ENCODE measurements around the gene AGER. TPM values are rescaled to one million over a fixed set of nuclear protein-coding genes. Genes with fewer than 3 reads are reported as not detected.

AGER gene
- total and polyA plus RNA-seq, 2 of the 4 experiments (the other 2 are of a cell fraction), result 0.18 to 4.2 TPM

DNA sequence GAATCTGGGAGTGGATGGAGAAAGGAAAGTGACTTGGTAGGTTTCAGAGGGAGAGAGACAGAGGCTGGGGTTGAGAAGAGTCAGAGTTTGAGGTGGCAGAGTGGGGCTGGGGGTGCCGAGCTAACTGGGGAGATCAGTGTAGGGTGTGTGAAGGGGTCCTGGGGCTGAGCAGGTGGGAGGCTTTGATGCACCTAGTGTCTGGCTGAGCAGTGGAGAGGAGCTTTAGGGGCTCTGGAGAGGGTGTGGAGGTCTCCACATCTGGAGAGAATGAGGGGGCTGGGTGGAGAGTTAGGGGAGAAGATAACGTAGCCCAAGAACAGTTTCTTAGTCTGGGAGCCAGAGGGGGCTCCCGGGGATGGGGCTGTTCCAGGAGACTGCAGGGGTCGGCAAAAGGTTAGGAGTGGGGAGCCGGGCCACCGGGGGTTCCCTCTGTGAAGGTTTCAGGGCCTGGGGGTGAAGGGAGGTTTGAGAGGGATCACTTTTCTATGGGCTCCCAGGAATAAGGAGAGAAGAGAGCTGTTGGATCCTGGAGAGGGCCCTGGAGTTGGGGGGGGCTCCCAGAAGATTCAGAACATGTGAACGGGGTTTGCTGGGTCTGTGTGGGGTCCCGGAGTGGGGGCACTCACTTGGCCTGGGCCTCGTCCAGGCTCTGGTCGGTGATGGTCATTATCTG, 5.2 kb upstream of the AGER start:
- peak overlapping the region; percentile 97 for H3K4ac ChIP-seq (ENCODE audit: low read depth, low read length)
- CTCF ChIA-PET, result no interaction called here
- no peak for DNase-seq
- peak; percentile 1 for ATAC-seq (ENCODE audit: low read depth)
- peak overlapping the region; percentile 76 to 87 for H4K8ac ChIP-seq (ENCODE audit: low read depth in 2 of 2, low read length in 2 of 2)
- peak overlapping the region; percentile 72 for H2BK120ac ChIP-seq (ENCODE audit: low read depth, low read length)
- peak overlapping the region; percentile 75 for H3K4me3 ChIP-seq (ENCODE audit: insufficient read depth, low read depth, low read length)
- peak overlapping the region; percentile 41; the same call in 1 of the 3 replicates for H2BK15ac ChIP-seq (ENCODE audit: low read depth, low read length)
- in situ Hi-C loops (cut with MboI; ENCODE audit: low sequenced_read_pairs), result loop anchor here (25.0 kb wide), 1 partner anchor 773 kb away; the partner anchor contains the start of genes BRD2 and HLA-DMA
- H2AFZ ChIP-seq (replicated peaks; ENCODE audit: low read length, poor library complexity), result peak overlapping the region; percentile 67
- H2AK9ac ChIP-seq (replicated peaks; ENCODE audit: low read depth, low read length, poor library complexity), result peak overlapping the region; percentile 88
- H4K5ac ChIP-seq (ENCODE audit: low read depth, low read length), result peak overlapping the region; percentile 65
- peak overlapping the region; percentile 83 for H2BK5ac ChIP-seq (ENCODE audit: low read depth, low read length, poor library complexity, severe bottlenecking)
- H3K4me1 ChIP-seq (ENCODE audit: control insufficient read depth, insufficient read depth, low read length), result peaks cover 12% of the 10 kb centered on the region
- peak overlapping the region; percentile 99 for H3K23ac ChIP-seq (ENCODE audit: low read depth, low read length)
- H3K18ac ChIP-seq (ENCODE audit: low read depth, low read length), result peak overlapping the region; percentile 68
- peak overlapping the region; percentile 96 for H4K91ac ChIP-seq (ENCODE audit: insufficient read depth, low read depth, low read length)
- peaks cover 21 to 65% of the 10 kb centered on the region in 2 experiments for H3K79me1 ChIP-seq (ENCODE audit: low read depth in 1 of 2, low read length in 2 of 2)
- H3K14ac ChIP-seq (replicated peaks; ENCODE audit: low read depth, low read length), result peak overlapping the region; percentile 99
- no peaks in the 10 kb centered on the region for H4K20me1 ChIP-seq (ENCODE audit: insufficient read depth, low read length)
- no TSS peak for BruUV-seq (replicated peaks)
- peaks cover 19% of the 10 kb centered on the region for H3K9me1 ChIP-seq (ENCODE audit: insufficient read depth, low read length)
- H3K9me3 ChIP-seq (ENCODE audit: control insufficient read depth, insufficient read depth, low read length), result no peaks in the 10 kb centered on the region
- H3K27me3 ChIP-seq (ENCODE audit: control insufficient read depth, insufficient read depth, low read length), result no peaks in the 10 kb centered on the region
- peak overlapping the region; percentile 85 for H3K4me2 ChIP-seq (ENCODE audit: low read depth, low read length)
- dilution Hi-C loops (cut with HindIII; ENCODE audit: low sequenced_read_pairs, unreplicated experiment), result no loop called here
- WGBS, 2 experiments (ENCODE audit: extremely low coverage in 2 of 2, insufficient read length in 1 of 2), result 0% methylated on average over 1 of the region's 10 CpGs; no CpG with 5 or more reads in 1 of the 2 experiments
- intact Hi-C loops (cut with micrococcal nuclease), result loop anchor here (5.0 kb wide), 1 partner anchor 783 kb away; no protein-coding TSS in a partner anchor
- POLR2A ChIA-PET (ENCODE audit: unreplicated experiment), result interaction anchor here (1.8 kb wide), 1 partner anchor 12 kb away, joined by 5 read pairs; no protein-coding TSS in a partner anchor
- 0 out of 2 replicates have a peak overlapping the region, but pooled peaks have one; percentile 1 for H2BK20ac ChIP-seq (ENCODE audit: low read depth, low read length)
- peak overlapping the region; percentile 99 for H2AK5ac ChIP-seq (ENCODE audit: low read depth, low read length)
- peak overlapping the region; percentile 99 for H3K9ac ChIP-seq (ENCODE audit: low read depth, low read length)
- peak overlapping the region; percentile 91 for H3K27ac ChIP-seq (ENCODE audit: insufficient read depth, low read length)
- H3K56ac ChIP-seq (ENCODE audit: extremely low read depth, insufficient read depth, low read length), result peak overlapping the region; percentile 98
- H3K36me3 ChIP-seq (ENCODE audit: control insufficient read depth, insufficient read depth, low read length), result peaks cover 19% of the 10 kb centered on the region
- no peak for TF ChIP-seq USF2 (IDR thresholded peaks at IDR 0.05; ENCODE audit: low read depth, low read length)
- TF ChIP-seq RAD21 (IDR thresholded peaks at IDR 0.05; ENCODE audit: low read length), result no peak
- no peak for TF ChIP-seq POLR2A (IDR thresholded peaks at IDR 0.05; ENCODE audit: low read depth, low read length)
- TF ChIP-seq RCOR1 (IDR thresholded peaks at IDR 0.05; ENCODE audit: insufficient replicate concordance, low read length), result no peak
- TF ChIP-seq FOS (IDR thresholded peaks at IDR 0.05; ENCODE audit: low read depth, low read length), result no peak
- no peak for TF ChIP-seq MAZ (IDR thresholded peaks at IDR 0.05; ENCODE audit: borderline replicate concordance, low read depth, low read length)
- no peak for TF ChIP-seq BHLHE40 (IDR thresholded peaks at IDR 0.05; ENCODE audit: low read depth, low read length)
- TF ChIP-seq NFE2L2 (IDR thresholded peaks at IDR 0.05; ENCODE audit: low read depth, low read length), result no peak
- no peak for TF ChIP-seq MAFK (IDR thresholded peaks at IDR 0.05; ENCODE audit: low read depth, low read length)
- TF ChIP-seq ELK1 (IDR thresholded peaks at IDR 0.05; ENCODE audit: borderline replicate concordance, low read depth, low read length), result no peak
- TF ChIP-seq CHD1 (IDR thresholded peaks at IDR 0.05; ENCODE audit: low read depth, low read length), result no peak
- no peak for TF ChIP-seq SMC3 (IDR thresholded peaks at IDR 0.05; ENCODE audit: low read depth, low read length)
- no peak for TF ChIP-seq RFX5 (IDR thresholded peaks at IDR 0.05; ENCODE audit: low read depth, low read length)
- no peak for TF ChIP-seq CEBPB (IDR thresholded peaks at IDR 0.05; ENCODE audit: low read depth, low read length)
- TF ChIP-seq CTCF (conservative IDR thresholded peaks at IDR 0.05; ENCODE audit: low read depth, low read length), result no peak

All from IMR-90 (cell line).